Measurements from ENCODE around the gene TSPAN13.
A peak's percentile ranks its signal among the peaks of the same experiment; 100 is the strongest.

Gene TSPAN13

DNA sequence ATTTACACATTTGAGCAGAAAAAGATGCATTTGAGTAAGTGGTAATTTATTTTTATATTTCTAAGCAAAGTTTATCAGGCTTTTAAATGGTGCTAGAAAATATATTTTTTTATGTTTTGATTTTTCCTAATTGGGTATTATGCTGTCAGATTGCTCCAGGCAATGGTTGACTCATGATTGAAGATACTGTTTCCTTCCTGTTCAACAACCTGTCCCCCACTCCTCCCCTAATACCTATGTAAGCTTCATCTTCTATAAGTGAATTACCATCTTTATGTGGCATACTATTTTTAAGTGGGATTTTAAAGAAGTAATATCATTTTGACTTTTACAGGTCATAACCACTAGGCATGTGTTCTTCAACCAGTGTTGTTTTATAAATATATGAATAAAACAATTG is 21.4 kb downstream of the TSPAN13 start:
- no peak for DNase-seq (ENCODE audit: low spot score)

GRCh38 chr7:16776053-16776452 is 22.5 kb downstream of the TSPAN13 start:
- DNase-seq (ENCODE audit: low spot score), result no peak

- no peak for DNase-seq (ENCODE audit: low spot score)
Observed at GRCh38 chr7:16778476-16778875, 24.9 kb downstream of the TSPAN13 start.

- no peak for DNase-seq (ENCODE audit: low spot score)
Observed at GRCh38 chr7:16779051-16779450, 25.5 kb downstream of the TSPAN13 start.

GRCh38 chr7:16780596-16780995 is 27.0 kb downstream of the TSPAN13 start:
- no peak for DNase-seq (ENCODE audit: low spot score)

- no peak for DNase-seq (ENCODE audit: low spot score)
Observed at GRCh38 chr7:16785321-16785720, 31.8 kb downstream of the TSPAN13 start.

DNA sequence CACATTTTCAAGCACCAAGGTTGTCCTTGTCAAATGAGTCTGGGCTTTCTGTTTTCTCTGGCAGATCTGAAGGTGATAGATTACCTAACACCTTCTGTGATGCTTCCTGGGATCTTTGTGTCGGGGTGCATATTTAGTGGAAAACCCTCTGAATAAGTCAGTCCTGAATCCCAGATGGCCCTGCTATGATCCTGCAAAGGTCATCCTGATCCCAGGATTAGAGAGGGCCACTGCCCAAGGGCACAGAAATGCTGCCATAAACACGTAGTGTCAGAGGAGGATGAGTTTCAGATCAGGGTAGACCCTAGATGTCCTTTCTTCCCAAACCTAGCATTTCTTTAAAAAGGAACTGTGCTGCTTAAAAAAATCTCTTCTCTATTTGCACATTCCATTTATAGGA is 32.3 kb downstream of the TSPAN13 start:
- no peak for DNase-seq (ENCODE audit: low spot score)

GRCh38 chr7:16786257-16786656 is 32.7 kb downstream of the TSPAN13 start:
- no peak for DNase-seq (ENCODE audit: low spot score)

GRCh38 chr7:16787127-16787526 is 33.6 kb downstream of the TSPAN13 start:
- DNase-seq (ENCODE audit: low spot score), result no peak

DNA sequence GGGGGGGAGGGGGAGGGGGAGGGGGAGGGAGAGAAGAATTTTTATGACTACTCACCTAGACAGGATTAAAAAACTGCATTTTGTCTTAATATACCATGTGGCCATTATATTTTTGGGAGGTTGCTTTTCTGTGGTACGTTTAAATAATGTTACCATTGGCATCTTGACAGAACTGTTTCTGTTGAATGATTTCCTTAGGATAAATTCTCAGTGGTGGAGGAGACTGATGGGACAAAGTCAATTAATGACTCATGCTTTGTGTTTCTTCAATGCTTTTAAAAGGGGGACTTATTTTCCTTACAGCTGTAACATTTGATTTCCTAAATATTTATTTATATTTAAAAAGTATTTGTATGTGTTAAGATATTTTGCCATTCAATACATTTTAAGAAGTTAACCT is 37.5 kb downstream of the TSPAN13 start:
- DNase-seq (ENCODE audit: low spot score), result no peak

DNA sequence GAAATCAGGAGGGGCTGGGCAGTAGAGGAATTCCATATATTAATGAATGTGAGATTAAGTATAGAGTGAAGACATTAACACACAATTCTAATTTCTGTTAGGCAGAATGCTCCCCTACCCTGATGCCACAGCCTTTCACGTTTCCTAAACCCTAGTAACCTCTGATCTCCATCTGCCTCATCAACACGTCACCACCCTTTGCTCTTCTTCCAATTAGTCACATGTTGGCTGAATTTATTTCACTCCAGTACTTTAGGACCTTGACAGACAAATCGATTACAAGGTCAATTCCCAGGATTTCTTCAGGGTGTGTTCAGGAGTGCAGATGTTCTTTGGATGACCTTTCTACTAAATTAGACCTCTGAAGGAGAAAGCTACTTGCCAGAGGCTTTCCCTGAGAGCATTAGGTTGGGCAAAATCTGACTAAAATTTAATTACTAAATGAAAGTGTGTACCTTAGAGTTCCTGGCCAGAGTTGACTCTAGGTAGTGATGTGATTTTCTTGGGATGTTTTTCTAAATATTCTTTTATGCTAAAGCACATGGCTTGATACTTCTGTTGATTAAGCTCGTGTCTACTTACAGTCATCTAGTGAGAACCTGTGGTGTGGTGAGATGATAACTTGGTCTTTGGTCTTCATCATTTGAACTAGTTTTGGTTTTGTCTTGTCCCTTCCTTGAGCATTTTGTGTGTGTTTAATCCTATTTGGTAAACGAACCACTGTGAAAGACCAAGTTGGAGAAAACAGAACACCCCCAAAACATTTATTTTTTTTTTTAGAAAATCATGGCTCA is 38.5 kb downstream of the TSPAN13 start:
- no peak for DNase-seq (ENCODE audit: low spot score)

DNA sequence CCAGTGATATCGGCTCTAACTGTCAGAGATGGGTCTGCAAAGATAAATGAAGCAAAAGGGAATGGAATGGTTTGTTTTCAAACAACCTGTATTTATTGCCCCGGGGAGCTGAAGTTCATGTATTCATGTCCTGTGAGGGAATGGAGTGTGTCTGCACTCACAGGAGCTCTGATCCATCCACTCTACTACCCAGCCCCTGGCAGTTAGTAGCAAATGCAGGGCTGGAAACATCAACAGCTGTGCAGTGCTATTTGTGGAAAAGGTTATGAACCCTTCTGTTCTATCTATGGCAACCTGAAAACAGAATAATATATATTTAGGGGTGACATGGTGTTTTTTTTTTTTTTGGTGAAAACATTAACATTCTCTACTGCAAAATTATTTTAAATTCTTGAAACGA is 41.4 kb downstream of the TSPAN13 start:
- DNase-seq (ENCODE audit: low spot score), result no peak

DNA sequence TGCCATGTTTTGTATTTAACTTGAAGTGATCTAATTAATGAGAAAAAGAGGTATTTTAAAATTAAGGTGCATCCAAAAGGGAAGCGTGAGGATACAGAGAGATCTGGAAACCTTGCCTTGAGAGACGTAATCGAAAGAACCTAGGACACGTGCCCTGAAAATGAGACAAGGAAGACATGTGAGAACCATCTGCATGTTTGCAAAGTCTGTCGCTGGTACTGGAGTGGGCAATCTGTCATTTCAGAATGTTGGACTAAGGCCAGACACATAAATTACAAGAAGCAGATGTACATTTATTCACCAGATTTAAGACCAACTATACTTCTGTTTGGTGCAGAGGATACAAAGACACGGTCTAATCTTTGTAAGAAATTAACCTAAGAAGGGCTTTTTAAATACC is 42.1 kb downstream of the TSPAN13 start:
- DNase-seq (ENCODE audit: low spot score), result no peak

GRCh38 chr7:16801111-16801542 is 47.6 kb downstream of the TSPAN13 start:
- DNase-seq (ENCODE audit: low spot score), result peak; percentile 42

- DNase-seq (ENCODE audit: low spot score), result no peak
Observed at GRCh38 chr7:16801579-16801978, 48.0 kb downstream of the TSPAN13 start.

DNA sequence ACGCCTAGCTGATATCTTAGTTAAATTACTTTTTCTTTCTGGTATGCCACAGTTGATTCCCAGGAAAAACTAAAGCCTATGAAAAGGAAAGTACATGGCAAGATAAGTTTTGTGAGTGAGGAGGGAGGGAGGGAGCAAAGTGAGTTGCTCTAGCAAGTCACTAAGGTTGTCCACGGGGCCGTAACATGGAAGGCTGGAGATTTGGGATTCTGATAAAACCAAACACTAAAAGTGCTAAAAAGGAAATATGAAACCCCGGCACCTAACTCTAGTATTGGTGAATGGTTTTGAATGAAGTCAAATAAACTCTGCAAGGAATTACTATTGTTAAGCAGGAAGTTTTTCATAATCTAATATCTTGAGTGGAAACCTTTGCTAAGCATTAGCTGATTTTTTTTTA is 49.6 kb downstream of the TSPAN13 start:
- no peak for DNase-seq (ENCODE audit: low spot score)

- no peak for DNase-seq (ENCODE audit: low spot score)
Observed at GRCh38 chr7:16803881-16804673, 50.5 kb downstream of the TSPAN13 start.

- no peak for DNase-seq (ENCODE audit: low spot score)
Observed at GRCh38 chr7:16804674-16805439, 51.3 kb downstream of the TSPAN13 start, which contains the start of gene AGR2. AGR2 (minus strand) TSS chr7:16804999; CDS start chr7:16801796, 3,203 bp downstream.

DNA sequence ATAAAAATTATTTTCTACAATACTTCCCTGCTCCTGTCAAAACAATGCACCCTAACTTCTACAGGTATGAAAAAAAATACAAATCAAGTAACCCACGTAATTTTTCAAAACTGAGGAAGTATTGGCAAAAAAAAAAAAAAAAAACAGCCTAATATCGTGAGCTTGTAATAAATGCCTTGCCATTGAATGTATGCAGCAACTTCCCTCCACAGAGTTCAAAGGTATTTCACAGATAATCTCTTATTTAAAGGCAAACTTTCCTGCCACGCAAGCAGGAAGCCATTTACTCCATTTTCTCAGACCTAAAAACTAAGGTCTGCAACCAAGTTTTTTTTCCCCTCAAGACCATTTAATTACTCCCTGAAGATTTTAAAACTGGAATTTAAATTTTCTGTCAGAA is 51.9 kb downstream of the TSPAN13 start:
- no peak for DNase-seq (ENCODE audit: low spot score)

GRCh38 chr7:16810112-16810511 is 56.6 kb downstream of the TSPAN13 start:
- no peak for DNase-seq (ENCODE audit: low spot score)

DNA sequence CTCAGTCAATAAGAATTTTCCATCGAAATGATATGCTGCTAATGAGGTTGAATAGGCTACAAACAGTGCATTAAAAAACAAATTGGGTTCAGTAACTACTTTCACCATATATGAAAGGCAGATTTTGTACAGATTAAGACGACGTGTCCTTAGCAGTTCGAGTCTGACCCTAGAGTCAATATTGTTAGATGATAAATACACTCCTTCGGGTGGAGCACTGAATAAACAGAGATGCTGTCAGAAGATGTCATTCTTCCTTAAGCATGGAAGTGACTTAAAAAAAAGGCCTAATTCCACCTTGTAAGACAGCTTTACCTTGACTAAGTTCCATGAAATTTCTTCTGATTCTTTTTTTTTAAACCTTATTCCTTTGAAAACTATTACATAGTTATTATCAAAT is 57.0 kb downstream of the TSPAN13 start:
- no peak for DNase-seq (ENCODE audit: low spot score)

- peak; percentile 19 for DNase-seq (ENCODE audit: low spot score)
Observed at GRCh38 chr7:16811551-16811950, 58.0 kb downstream of the TSPAN13 start.

All from hepatic stellate cell (primary cell).